NCI-H510A treated with DMSO at 0.1 percent for 48 hours (cell line): ENCODE results near the gene ATG10.
A peak's percentile ranks its signal among the peaks of the same experiment; 100 is the strongest.
"Not testable (repeated sequence)": the region's sequence is repeated elsewhere in the genome, so short reads cannot be mapped to it uniquely, and the experiment has no call there.

ENCODE experiments used
- DNase-seq: peaks from one replicate; lab custom pipeline; 2025; lab: John Stamatoyannopoulos, UW

ATG10 gene

GRCh38 chr5:82130602-82131001 lies 158.8 kb downstream of the ATG10 start:
- no peak for DNase-seq

DNA sequence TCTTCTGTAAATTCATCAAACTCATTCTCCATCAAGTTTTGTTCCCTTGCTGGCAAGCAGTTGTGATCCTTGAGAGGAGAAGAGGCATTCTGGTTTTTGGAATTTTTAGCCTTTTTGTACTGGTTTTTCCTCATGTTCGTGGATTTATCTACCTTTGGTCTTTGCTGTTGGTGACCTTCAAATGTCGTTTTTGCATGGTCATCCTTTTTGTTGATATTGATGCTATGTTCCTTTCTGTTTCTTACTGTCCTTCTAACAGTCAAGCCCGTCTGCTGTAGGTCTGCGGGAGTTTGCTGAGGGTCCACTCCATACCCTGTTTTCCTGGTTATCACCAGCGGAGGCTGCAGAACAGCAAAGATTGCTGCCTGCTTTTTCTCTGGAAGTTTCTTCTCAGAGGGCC lies 165.4 kb downstream of the ATG10 start:
- no peak for DNase-seq

DNA sequence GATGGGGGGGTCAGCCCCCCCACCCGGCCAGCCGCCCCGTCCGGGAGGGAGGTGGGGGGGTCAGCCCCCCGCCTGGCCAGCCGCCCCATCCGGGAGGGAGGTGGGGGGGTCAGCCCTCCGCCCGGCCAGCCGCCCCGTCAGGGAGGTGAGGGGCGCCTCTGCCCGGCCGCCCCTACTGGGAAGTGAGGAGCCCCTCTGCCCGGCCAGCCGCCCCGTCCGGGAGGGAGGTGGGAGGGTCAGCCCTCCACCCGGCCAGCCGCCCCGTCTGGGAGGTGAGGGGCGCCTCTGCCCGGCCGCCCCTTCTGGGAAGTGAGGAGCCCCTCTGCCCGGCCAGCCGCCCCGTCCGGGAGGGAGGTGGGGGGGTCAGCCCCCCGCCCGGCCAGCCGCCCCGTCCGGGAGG lies 168.0 kb downstream of the ATG10 start:
- DNase-seq, result not testable (repeated sequence)

- no peak for DNase-seq
Measured at GRCh38 chr5:82142217-82142841, 170.5 kb downstream of the ATG10 start.

DNA sequence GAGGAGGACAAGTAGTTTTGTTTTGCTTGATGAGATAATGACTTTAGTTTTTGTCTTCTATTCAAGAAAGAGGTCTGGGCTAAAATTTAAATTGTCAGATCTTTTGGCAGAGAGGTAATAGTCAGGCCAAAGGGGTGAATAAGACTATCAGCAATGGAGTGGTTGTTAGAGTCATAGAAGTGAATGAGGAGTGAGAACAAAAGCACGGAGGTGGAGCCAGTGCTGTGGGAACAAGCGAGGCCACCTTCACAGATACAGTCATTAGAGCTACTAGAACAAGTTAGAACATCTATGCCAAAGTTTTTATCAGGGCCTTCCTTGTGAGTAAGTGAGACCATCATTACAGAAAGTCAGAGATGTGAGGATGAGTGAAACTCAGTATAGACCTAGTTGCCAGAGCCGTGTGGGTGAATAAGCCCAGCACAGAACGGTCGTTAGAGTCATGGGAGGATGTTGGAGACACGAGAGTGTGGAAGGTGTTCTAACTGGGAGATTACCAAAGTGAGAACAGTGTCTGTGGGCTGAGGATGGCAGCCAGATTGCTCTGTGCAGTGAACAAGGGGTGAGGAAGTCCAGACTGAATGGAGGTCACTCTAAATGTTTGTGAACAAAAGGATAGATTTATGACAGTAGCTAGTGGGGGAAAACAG lies 171.2 kb downstream of the ATG10 start:
- DNase-seq, result no peak

DNA sequence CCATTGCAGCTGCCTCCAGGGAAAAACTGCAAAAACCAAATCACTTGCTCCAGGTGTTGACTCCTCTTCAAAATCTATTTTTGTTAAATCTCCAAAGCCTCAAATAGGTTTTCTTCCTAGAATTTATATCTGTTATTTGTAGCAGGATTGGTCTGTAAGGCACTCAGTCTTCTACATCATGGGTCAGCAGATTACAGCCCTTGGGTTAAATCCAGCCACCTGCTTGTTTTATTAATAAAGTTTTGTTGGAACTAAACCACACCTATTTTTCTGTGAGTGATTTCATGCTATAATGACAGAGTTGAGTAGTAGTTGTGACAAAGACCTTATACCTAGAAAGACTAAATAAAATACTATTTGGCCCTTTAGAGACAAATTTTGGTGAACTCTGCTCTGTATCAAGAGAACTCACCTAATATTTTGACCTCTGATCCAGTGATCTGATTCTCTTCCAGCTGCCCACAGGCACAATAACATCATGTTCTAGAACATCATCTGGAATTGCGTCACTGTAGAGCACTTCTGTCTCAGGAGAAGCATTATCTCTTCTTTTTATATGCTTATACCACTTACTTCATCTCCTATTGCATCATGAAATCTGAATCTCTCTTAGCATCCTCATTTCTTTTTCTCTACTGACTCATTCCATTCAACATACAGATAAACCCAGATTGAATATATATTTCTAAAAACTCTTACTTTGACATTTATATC lies 176.2 kb downstream of the ATG10 start:
- no peak for DNase-seq

DNA sequence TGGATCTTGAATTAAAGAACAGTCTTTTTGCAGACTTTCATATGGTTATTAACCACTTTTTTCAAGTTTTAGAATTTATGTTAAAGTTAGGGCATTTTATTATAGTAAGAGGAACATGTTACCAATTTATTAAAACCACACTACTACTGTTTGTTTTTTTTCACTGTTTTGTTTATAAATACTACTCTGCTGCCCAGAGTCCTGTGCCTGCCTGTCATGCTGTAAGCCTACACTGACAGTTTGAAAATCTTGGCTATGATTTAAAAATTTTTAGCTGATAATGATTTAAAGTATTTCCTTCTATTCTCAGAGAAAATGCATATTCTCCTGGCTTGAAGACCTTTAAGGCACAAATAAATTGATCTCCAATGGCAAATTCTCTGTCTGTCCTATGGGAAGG lies 177.6 kb downstream of the ATG10 start:
- DNase-seq, result no peak

DNA sequence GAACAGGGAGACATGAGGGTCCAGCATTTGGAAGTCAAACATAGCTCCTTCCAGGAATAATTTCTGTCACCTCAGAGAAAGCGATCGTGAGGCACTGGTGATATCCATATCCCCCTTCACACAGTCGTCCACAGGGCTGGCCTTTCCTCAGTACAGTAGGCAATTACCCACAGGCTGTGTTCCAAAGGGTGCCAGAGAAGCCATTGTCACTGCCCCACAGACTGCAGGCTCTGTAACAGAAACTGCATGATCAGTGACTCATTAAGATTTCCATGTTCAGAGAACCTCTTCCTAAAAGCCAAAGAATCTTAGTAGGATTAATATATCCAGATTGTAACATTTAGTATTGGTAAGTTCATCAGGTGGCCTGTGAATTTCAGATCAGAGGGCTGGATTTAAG lies 178.7 kb downstream of the ATG10 start:
- no peak for DNase-seq

GRCh38 chr5:82151204-82151603 lies 179.4 kb downstream of the ATG10 start:
- DNase-seq, result no peak

- peak; percentile 22 for DNase-seq
Measured at GRCh38 chr5:82151662-82152061, 179.8 kb downstream of the ATG10 start.

GRCh38 chr5:82152978-82153481 lies 181.2 kb downstream of the ATG10 start:
- DNase-seq, result no peak

DNA sequence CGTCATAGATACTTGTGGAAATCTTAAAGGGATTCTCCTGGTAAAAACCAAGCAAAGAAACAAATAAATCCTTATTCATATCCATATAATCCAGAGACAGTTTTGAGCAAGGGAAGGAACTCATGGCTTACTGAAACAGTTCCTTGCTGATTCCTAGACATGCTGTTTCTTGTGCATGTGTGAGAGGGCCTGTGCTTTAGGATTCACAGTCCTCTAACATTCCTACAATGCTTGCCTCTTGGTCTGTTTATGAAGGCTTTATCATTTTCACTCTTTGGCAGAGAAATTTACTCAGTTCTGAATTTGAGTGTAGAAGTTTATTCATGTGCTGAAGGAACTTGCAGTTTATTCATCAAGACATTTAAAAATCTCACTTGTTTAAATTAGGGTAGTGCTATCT lies 183.0 kb downstream of the ATG10 start:
- DNase-seq, result no peak

DNA sequence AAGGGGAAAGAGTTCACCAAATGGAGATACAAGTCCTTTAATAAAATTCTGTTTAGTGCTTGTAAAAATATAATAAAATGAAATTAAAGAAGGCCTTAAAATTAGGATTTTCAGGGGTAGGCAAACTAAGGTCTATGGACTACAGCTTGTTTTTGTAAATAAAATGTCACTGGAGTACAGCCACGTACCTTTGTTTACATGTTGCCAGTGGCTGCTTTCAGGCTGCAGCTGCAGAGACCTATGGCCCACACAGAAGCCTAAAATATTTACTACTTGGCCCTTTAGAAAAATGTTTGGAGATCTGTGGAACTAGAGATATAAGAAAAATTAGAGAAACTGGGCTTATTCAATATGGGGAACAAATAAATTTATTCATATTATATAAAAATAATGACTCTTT lies 183.5 kb downstream of the ATG10 start:
- no peak for DNase-seq

GRCh38 chr5:82156874-82157273 lies 185.1 kb downstream of the ATG10 start:
- DNase-seq, result no peak

- no peak for DNase-seq
Measured at GRCh38 chr5:82158755-82159413, 187.1 kb downstream of the ATG10 start.

DNA sequence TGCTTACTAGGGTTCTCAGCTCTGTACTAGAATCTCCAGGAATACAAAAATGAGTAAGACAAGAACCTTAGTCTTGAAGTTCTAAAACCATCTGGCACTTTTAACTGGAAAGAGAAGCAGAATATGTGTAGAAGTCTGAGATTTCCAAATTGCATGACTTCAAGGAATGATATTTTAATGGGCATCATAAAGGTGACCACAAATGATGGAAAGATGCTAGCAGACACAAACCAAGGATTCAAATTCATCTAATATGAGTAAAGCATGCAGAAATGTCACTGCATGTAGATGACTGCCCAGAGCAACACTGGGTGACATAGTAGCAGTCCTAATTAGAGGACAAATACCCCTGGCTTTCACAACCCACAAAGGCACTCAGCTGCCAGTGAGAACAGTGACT lies 189.1 kb downstream of the ATG10 start:
- no peak for DNase-seq

DNA sequence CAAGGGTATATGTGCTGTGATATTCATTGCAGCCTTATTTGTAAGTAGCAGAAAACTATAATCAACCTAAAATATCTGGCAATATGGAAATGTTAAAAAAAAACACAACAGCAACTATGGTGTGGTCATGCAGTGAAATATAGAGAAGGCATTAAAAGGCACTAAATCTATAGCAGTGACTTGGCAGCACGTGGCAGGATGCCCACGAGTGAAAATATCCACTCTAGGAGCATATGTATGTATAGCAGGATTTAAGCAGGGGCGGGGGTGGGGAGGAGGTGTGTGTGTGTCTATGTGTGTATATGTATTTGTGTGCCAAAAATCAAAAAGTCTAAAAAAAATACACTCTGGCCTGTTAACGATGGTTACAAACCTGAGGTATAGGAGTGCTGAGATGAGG lies 190.8 kb downstream of the ATG10 start:
- no peak for DNase-seq

- no peak for DNase-seq
Measured at GRCh38 chr5:82163452-82164175, 191.8 kb downstream of the ATG10 start.

DNA sequence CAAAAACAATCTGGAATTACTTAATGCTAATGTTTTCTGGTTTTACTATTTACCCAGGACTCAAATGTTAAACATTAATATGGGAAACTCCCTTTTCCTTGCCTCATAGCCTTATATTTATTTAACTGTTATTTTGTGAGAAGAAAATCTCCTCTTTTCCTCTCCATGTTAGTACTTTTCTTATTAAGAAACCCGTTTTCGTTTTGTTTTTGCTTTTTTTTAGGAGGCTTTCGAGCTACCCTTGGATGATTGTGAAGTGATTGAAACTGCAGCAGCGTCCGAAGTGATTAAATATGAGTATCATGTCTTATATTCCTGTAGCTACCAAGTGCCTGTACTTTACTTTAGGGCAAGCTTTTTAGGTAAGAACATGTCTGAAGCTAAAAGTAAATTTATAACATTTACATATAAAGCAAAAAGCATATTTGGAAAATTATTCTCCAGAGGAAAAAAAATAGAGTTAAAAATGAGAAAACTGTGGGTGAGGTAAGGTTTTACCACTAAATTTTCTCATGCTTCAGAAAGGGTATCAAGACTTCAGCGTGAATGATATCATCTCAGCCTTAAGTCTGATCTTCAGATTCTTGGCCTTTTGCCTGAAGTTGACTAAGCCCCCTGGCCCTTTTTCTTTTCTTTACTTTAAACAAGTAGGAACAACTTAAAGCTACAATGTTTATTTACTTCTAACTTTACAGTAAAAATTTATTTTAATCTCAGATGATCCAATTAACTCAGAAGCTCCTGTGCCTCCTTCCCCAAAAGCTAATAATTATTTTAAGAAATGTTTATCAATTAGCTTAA lies 192.6 kb downstream of the ATG10 start:
- DNase-seq, result no peak

DNA sequence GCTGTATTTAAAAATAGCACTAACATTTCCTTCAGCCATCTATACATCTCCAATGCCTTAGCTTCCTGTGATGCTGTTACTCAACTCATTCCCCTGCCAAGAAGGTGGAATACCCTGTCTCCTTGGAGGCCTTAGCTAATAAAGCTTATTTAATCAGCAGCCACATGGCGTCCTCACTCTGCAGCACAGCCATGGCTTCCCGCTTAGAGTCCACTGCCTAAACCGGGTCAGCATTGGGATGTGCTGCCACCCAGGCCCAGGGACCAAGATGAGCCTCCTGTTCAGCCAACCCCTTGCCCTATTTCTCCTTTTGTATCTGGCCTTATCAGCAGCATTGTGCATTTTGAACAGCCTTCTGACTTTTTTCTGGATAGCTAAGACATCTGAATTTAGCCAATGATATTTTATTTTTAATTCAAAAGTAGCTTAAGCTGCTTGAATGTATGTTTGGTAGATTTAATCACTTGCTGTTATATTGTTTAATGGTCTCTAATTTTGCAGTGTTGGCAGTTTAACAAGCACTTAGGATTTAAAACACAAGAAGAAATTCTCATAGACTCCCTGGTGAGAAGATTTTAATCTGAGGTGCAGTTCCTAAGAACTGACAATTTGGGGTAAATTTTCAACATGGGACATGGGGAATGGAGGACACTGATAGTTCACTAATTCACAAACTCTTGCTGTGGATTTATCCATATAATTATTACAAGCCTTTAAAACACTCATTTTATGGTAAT lies 193.3 kb downstream of the ATG10 start:
- peak; percentile 30 for DNase-seq
